ENCODE data around the gene CMPK2.
"Not testable (repeated sequence)": the region's sequence is repeated elsewhere in the genome, so short reads cannot be mapped to it uniquely, and the experiment has no call there.

Gene CMPK2

GRCh38 chr2:6880200-6880733 is 14.6 kb upstream of the CMPK2 start:
- DNase-seq (ENCODE audit: low read depth): no peak

DNA sequence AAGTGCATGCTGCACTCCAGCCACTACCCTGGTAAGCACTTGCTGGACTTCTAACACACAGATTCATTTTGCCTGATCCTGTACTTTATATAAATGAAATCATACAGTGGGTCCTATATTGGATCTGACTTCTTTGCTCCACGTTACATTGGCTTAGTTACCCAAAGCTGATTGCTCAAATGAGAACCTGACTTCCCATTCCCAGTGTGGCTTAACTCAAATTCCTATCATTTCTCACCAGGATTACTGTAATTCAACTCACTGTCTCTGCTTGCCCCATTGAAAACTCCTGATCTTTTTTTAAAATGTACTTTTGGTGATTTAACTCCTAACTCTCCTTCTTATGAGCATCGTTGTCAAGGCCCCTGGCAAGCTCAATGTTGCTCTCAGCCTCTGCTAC is 13.3 kb upstream of the CMPK2 start:
- DNase-seq (ENCODE audit: low read depth): no peak

- DNase-seq (ENCODE audit: low read depth): no peak
Measured at GRCh38 chr2:6878549-6878948, 12.8 kb upstream of the CMPK2 start.

- no peak for DNase-seq (ENCODE audit: low read depth)
Measured at GRCh38 chr2:6877402-6878304, 11.9 kb upstream of the CMPK2 start, which contains the start of gene RSAD2. RSAD2 (plus strand) TSS chr2:6877777; CDS start chr2:6877801, 24 bp downstream.

DNA sequence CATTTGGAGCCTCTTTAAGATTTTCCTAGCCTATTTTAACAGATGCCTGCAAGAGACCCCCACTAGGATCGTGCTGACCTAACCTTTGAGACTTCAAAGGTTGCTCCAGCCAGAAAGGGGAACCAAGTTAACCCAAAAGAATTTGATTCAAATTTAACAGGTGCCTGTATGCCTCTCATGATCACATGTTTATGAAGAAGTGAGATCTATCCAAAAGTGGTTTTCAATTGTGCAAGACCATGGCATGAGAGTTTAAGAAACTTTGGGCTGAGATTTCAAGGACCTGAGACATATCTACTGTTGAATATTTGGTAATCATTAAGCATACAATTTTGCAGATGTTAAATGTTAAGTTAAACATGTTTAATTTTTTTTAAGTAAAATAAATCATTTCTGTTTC is 10.6 kb upstream of the CMPK2 start:
- no peak for DNase-seq (ENCODE audit: low read depth)

- DNase-seq (ENCODE audit: low read depth): no peak
Measured at GRCh38 chr2:6874032-6874431, 8.3 kb upstream of the CMPK2 start.

DNA sequence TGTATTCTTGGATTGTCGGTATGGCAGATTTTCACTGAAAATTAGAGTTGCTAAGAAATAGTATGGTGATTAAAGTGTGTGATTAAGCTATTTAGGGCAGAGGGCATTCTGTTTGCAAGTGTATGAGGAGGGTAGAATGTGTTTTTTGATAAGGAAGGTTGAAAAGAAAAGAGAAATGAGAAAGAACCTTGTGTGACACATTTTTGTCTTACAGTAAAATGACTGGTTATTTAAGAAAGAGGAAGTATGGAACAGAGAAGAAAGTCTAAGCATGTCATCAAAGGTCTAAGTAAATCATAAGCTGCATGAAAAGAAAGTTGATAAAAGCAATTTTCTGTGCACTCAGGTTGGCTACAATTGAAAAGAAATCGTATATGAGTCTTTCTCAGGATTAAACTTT is 6.7 kb upstream of the CMPK2 start:
- DNase-seq (ENCODE audit: low read depth): no peak

DNA sequence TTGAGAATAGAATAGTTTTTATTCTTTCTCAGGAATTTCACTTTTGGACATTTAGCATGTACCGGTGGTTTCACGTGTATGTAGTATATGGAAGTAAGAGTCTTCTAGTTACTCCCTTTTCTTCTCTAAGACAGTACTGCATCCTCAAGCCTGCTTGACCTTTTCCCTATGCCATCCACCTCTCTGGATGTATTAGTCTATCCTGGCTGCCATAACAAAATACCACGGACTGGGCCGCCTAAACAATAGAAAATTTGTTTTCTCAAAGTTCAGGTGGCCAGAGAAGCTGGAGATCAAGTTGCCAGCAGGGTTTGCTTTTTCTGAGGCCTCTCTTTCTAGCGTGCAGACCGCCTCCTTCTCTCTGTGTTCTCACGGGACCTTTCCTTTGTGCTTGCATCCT is 1.3 kb upstream of the CMPK2 start:
- no peak for DNase-seq (ENCODE audit: low read depth)

- no peak for DNase-seq (ENCODE audit: low read depth)
Measured at GRCh38 chr2:6866275-6866671, 566 bp upstream of the CMPK2 start.

DNA sequence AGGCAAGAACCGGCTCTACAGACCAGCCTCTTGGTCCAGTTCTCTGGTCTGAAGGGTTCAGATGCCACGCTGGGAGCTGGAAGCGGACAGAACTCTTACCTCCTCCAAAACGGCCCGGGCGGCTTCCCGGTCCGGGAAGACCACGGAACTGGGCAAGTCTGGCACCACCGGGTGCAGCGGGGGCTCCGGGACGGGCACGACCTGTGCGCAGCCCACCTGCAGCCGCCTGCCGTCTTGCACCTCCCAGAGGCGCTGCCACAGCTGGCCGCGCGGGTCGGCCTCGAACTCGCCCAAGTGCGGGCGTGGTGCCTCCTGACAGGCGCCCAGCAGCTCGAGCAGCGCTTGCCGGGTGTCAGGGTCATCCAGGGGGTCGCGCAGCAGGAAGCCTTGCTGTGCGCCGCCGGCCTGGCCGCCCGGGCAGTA is 773 bp downstream of the CMPK2 start:
- DNase-seq (ENCODE audit: low read depth): no peak

DNA sequence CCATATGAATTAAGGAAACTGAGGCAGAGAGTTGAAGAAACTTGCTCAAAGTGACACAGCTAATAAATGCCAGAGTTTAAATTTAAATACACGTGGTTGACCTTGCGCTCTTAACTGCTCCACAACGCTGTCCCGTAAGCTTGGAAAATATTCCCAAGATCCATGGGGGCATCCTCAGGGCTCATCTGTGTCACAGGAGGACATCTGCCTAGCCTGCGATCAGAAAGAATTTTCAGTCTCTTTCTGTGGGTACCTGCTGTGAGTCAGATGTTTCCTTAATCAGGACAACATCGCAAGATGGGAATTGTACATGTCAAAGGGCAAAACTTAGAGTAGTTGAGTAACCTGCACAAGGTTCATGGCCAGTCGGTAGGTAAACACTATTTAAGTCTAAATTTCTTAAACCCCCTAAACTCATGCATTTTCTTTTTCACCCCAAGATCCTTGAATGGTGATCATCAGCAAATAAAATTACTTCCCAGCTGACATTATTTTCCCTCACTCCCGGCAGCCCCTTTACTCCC is 1.4 kb downstream of the CMPK2 start:
- DNase-seq (ENCODE audit: low read depth): no peak

GRCh38 chr2:6863792-6864191 is 1.9 kb downstream of the CMPK2 start:
- no peak for DNase-seq (ENCODE audit: low read depth)

DNA sequence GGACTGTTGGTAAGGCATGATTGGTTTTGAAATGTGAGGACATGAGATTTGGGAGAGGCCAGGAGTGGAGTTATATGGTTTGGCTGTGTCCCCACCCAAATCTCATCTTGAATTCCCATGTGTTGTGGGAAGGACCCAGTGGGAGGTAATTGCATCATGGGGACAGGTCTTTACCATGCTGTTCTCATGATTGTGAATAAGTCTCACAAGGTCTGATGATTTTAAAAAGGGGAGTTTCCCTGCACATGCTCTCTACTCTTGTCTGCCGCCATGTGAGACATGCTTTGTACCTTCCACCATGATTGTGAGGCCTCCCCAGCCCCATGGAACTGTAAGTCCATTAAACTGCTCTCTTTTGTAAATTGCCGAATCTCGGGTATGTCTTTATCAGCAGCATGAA is 5.4 kb downstream of the CMPK2 start:
- DNase-seq (ENCODE audit: low read depth): no peak

DNA sequence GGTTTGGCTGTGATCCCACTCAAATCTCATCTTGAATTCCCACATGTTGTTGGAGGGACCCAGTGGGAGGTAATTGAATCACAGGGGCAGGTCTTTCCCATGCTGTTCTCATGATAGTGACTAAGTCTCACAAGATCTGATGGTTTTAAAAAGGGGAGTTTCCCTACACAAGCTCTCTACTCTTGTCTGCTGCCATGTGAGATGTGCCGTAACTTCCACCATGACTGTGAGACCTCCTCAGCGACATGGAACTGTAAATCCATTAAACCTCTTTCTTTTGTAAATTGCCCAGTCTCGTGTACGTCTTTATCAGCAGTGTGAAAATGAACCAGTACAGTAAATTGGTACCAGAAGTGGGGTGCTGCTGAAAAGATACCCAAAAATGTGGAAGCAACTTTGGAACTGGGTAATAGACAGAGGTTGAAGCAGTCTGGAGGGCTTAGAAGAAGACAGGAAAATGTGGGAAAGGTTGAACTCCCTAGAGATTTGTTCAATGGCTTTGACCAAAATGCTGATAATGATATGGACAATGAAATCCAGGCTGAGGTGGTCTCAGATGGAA is 7.2 kb downstream of the CMPK2 start:
- DNase-seq (ENCODE audit: low read depth): not testable (repeated sequence)

- no peak for DNase-seq (ENCODE audit: low read depth)
Measured at GRCh38 chr2:6856548-6856920, 9.2 kb downstream of the CMPK2 start.

GRCh38 chr2:6855860-6856547 is 9.7 kb downstream of the CMPK2 start:
- no peak for DNase-seq (ENCODE audit: low read depth)

- DNase-seq (ENCODE audit: low read depth): no peak
Measured at GRCh38 chr2:6854416-6854815, 11.3 kb downstream of the CMPK2 start.

DNA sequence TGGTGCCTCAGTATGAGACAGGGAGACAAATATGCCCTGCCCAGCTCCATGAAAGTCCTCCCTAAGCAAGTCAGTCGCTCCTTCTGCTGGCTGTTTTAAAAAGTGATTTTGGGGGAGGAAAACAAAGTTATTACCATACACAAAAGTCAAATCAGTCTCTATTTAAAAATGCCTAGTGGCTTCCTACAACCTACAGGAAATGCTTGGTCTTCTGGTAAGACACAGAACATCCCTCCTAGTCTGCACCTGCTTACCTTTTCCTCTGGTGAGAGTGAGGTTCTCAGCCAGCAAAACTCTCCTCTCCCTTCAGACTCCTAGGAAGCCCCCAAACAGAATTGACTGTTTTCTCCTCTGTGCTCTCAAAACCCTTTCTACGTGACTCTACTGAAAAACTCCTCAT is 13.5 kb downstream of the CMPK2 start:
- DNase-seq (ENCODE audit: low read depth): no peak

DNA sequence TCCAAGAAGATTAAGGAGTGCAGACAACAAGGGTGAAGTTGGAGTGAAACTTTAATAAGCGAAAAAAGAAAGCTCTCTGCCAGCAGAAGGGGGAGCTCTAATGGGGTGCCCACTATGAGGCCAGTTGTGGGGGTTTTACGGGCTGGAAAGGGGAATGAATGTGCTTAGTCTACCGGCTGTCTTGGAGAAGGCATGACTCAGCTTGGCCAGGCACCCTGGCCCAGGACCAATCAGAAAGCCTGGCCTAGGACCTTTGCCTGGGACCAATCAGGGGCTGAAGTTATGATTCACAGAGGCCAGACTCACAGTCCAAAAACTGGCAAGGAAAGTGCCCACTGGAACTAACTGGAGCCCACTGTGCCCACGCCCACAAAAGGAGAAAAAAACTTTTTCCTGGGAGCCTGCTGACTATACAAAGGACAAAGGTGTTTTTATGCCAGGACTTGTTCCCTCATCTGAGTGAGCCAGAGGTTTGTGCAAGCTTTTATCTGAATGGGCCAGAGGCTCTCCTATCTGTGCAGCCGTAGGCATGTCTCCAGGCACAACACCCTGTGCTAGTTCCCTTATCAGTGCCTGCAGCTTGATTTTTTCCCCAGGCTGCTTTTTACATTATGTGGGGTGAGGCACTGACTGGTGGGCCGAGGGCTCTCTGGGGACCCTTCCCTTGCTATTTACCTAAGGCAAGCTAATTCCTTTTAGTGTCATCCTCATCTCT is 18.6 kb downstream of the CMPK2 start:
- no peak for DNase-seq (ENCODE audit: low read depth)

DNA sequence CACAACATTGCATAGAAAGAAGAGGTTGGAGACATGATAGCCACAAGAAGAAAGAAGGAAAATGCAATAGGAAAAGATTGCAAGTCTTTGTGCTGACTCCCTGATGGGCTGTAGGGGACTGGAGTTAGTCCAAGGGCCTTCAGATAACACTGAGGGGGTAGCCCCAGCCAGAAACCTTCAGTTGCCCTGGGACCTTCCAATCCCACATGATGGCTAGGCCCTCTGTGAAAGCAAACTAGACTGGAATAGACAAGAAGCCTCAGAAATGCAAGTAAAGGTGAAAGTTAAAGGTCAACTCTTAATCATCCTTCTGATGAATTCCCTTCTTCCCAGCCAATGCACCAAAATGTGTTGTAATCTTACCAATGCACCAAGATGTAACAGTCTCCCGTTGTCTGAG is 19.2 kb downstream of the CMPK2 start:
- no peak for DNase-seq (ENCODE audit: low read depth)

- DNase-seq (ENCODE audit: low read depth): no peak
Measured at GRCh38 chr2:6845903-6846302, 19.8 kb downstream of the CMPK2 start.

GRCh38 chr2:6845312-6845711 is 20.4 kb downstream of the CMPK2 start:
- DNase-seq (ENCODE audit: low read depth): no peak
